Activated gamma-delta T cell treated with anti-CD3 and anti-CD28 coated beads, Interleukin-2, amount 50 U/mL, for 16 hours (primary cell): ENCODE results near the gene GPR85.
"Not testable (repeated sequence)": the region's sequence is repeated elsewhere in the genome, so short reads cannot be mapped to it uniquely, and the experiment has no call there.

Experiments
- DNase-seq: peaks from one replicate; pipeline ENCODE4 v3.0.0-alpha.2; 2020; ENCODE audit warnings: low read depth

The GPR85 gene

DNA sequence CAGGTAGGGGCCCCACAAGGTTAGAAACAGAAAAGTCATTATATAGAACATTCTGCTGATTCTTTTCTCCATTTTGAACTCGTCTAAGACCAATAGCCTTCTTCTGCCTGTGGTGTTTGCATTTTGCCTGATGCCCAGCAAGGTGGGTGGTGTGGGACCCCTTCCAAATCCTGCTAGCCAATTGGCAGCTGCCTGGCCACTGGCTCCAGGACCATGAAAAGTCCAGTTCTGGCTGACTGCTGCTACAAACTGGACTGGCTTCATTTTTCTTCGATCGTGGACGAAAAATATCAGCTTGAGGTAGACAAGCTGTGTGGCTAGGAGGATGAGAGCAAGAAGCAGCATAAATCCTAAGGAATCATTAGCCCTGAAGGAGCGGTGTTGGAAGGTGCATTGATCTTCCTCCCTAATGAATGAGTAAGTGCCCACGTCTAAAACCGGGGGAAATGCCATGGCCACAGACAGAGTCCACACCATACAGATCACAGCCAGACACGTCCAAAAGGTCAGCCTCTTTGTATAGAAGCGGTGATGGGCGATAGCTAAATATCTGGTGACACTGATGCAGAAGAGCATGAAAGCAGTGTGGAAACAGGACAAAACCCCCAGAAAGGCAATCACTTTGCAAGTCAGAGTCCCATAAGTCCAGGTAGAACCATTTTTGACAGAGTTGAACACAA is 2.7 kb downstream of the GPR85 start:
- DNase-seq: no peak

DNA sequence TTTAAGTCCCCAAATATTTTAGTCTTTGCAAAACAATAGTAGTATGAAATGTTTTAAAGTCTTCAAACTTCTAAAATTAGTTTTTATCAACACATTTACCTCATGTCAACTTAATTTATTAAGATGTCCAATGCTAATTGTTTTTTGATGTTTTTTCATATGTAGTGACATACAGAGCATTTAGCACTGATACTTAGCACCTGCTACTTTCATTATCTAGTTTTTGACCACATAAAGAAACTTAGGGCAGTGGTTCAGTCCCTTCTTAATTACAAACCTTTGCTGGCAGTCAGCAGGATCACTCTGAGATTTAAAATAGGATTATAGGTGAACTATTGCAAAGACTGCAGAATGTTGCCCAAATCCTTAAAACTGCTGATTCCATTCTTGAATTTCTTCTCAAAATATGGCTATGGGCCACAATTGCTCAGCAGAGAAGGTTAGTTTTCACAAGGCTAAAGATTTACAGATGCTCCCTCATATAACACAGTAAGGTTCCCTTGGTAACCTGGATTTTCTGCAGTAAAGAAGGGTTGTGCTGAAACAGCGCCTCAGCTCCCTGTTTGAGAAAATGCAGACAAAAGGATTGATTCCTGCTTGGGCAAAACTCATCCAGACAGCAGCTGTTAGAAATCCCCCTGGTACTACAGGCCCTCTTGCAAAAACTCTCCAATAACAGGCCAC is 3.4 kb downstream of the GPR85 start:
- no peak for DNase-seq

DNA sequence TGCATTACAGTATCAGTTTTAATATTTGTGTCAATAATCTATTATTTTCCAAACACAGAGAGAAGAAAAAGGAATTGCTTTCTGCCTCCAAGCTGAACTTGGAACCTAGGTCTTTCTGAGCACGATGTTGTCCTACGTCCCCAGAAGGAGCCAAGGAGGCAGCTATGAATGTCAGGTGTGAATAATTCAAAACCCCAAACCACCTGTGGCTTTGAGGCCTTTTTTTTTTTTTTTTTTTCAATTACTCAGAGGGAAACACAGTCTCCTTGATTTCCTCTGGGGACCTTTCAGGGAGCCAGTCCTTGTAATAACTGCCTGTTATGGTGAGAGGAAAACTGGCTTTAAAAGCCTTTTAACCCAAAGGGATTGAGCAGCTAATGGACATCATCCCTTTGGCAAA is 8.3 kb downstream of the GPR85 start:
- DNase-seq: no peak

DNA sequence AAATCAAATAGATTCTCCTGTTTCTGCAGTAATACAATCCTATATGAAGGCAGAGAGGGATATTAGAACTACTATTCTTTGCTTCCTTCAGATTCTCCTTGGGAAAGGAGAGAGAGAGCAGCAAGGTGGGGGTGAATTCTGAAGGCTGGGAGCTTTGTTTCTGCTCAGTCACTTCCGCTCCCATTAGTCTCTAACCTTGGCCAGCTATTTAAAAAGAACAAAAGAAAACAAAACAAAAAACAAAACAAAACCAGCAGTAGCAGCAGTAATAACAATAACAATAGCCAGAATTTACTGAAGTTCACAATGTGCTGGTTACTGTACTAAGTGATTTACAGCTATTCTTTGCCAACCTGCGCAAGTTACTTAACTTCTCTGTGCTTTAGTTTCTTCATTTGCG is 9.9 kb downstream of the GPR85 start:
- no peak for DNase-seq

DNA sequence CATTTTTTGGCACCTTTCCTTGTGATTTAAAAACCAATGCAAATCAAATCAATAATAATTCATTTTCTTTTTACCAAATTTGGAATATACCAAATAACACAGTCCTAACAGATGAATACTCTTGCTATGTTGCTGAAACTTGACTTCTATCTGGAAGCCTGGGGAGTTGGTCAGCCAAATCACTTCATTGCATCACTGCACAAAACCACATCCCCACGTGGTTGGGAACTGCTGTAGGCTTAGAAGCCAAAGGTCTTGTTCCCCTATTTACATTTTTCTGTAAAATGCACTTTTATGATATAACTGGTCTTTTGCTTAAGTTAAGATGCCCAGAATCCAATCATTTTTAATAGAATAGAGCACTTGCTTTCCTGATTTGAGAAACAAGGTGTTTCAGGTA is 15.2 kb downstream of the GPR85 start:
- no peak for DNase-seq

DNA sequence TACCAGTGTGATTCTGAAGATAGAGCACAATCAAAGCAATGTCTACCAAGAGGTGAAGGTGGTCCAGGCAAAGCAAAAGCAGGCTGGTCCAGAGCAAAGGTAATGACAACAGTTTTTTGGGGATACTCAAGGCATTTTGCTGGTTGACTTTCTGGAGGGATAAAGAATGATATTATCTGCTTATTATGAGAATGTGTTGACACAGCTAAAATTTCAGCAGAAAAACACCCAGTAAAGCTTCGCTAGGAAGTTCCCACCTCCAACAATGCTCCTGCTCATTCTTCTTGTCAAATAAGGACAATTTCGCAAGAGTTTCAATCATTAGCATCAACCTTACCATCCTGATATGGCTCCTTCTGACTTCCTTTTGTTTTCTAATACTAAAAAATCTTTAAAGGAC is 24.1 kb downstream of the GPR85 start:
- no peak for DNase-seq

DNA sequence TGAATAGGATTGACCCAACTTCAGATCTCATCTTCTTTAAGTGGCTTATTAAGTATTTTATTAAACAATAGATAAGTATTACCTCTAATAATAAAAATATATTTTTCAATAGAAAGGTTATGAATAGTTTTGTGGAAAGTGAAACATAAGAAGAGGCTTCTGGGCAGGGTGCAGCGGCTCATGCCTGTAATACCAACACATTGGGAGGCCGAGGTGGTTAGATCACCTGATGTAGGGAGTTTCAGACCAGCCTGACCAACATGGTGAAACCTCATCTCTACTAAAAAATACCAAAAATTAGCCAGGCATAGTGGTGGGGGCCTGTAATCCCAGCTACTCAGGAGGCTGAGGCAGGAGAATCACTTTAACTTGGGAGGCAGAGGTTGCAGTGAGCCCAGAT is 26.5 kb downstream of the GPR85 start:
- no peak for DNase-seq

DNA sequence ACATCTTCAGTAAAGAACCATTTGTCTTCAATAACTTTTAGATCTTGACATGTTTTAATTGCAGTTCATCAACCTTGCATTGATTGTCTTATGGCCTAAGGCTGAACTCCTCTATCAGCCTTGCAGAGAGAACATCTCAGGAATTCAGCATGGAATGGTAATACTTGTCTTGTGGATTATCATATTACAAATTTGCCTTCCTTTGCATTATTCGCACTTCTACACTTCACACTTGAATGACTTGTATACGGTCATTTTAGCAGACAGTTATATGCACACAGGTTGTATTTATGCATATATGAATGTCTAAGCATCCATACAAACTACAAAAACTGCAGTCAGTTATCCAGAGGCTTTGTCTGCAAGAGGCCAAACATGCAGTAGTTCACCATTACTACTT is 31.7 kb downstream of the GPR85 start:
- DNase-seq: no peak

DNA sequence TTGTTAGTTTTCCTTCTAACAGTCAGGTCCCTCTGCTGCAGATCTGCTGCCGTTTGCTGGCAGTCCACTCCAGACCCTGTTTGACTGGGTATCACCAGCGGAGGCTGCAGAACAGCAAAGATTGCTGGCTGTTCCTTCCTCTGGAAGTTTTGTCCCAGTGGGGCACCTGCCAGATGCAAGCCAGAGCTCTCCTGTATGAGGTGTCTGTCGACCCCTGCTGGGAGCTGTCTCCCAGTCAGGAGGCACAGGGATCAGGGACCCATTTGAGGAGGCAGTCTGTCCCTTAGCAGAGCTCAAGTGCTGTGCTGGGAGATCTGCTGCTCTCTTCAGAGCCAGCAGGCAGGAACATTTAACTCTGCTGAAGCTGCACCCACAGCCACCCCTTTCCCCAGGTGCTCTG is 32.4 kb downstream of the GPR85 start:
- DNase-seq: not testable (repeated sequence)

DNA sequence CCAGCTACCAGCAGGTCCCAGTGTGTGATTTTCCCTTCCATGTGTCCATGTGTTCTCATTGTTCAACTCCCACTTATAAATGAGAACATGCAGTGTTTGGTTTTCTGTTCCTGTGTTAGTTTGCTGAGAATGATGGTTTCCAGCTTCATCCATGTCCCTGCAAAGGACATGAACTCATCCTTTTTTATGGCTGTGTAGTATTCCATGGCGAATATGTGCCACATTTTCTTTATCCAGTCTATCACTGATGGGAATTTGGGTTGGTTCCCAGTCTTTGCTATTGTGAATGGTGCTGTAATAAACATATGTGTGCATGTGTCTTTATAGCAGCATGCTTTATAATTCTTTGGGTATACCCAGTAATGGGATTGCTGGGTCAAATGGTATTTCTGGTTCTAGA is 37.4 kb downstream of the GPR85 start:
- not testable (repeated sequence) for DNase-seq

DNA sequence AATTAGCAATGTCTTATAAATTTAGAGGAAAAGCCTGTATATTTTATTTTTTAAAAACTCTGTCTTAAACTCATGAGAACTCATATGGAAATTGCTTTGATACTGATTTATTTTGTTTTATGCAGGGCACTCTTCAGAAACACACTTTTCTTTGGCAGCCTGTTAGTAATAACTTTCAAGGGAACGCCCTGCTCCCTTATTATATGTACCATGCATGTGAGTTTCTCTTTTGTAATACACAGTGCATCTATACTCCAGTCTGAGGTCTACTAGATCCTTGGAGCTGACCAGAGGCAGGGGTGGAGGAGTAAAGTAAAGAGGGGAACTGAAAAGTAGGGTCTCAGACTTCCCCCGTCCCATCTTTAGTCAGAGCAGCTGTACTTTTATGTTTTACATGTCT is 40.2 kb downstream of the GPR85 start:
- DNase-seq: no peak

DNA sequence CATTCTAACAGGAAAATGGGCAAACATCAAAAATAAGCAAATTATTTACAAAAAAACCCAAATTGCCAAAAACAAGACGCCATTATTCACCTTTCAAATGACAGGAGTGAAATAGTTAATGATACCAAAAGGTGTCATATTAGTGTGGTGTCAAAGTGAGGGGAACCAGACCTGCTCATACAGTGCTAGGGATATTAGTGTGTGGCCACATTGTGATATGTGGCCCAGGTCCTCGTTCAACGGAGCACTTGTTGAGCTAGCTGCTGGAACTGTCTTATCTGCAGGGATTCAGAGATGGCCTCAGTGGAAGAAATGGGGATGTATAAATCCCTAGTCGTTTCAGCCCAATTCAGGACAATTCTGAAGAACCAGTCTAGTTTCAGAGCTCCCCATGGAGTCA is 41.2 kb downstream of the GPR85 start:
- no peak for DNase-seq

DNA sequence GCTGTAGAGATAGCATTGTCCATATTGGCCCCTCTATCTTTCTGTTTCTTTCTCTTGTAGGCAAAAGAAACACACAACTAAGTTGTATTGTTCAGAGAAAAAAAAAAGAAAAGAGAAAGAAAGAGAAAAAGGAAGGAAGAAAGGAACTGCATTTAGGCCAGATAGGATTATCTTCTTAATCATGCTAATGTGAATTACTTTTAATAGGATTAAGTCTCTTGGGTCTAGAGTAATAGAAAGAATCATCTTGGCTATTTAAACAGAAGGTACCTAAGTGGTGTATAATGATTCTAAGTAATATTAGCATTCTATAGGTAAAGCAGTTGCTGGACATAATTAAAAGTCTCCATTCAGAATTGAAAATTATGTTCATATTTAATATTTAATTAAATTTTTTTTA is 42.2 kb downstream of the GPR85 start:
- DNase-seq: no peak

DNA sequence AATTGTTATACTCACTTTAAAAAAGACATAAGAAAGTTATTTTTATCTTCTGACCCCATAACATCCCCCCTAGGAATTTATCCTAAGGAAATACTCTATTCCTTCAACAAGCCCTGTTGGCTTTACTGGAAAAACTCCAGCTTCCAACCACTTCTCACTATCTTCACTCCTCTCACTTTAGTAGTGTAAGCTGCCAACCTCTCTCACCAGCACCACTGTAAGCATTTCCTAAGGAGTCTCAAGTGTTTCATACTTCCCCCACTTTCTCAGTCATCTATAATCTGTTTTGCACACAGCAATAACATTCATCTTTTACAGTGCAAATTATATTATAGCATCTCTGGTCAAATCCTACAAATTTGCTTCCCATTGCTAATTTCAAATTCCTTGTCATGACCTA is 45.8 kb downstream of the GPR85 start:
- no peak for DNase-seq

DNA sequence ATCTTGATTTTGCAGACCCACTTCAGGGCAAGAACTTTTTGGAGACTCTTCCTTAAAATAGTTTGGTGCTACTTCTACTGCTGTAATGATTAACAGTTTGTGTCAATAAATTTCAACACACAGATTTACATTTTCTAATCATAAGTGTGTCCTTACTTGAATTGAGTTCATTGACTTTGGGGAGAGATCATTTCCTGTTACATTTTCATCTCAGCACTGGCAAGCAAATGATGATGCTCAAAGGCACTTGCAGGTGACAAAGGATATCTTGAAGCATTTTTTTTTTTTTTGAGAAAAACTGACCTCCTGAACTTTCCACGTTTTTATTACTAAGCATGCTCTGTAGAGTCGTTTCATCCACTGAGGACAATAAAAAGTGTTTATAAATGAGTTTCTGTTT is 52.7 kb downstream of the GPR85 start:
- DNase-seq: no peak
